ENCODE results near the gene TFRC.

The TFRC gene

DNA sequence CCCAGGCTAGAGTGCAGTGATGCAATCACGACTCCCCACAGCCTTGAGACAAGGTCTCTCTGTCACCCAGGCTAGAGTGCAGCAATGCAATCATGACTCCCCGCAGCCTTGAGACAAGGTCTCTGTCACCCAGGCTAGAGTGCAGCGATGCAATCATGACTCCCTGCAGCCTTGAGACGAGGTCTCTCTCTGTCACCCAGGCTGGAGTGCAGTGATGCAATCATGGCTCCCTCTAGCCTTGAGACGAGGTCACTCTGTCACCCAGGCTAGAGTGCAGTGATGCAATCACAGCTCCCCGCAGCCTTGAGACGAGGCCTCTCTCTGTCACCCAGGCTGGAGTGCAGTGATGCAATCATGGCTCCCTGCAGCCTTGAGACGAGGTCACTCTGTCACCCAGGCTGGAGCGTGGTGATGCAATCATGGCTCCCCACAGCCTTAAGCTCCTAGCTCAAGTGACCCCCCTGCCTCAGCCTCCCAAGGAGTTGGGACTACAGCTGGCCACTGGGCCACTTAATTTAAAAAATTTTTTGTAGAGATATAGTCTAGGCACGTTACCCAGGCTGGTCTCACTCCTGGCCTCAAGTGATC, 26.1 kb downstream of the TFRC start:
- H3K4me3 ChIP-seq: no peak overlapping the region
- no peak for DNase-seq
- intact Hi-C loops (cut with DNase I; ENCODE audit: low total_unique reads): no loop called here
- H3K27ac ChIP-seq: no peak overlapping the region
- TF ChIP-seq, protein P1, sequence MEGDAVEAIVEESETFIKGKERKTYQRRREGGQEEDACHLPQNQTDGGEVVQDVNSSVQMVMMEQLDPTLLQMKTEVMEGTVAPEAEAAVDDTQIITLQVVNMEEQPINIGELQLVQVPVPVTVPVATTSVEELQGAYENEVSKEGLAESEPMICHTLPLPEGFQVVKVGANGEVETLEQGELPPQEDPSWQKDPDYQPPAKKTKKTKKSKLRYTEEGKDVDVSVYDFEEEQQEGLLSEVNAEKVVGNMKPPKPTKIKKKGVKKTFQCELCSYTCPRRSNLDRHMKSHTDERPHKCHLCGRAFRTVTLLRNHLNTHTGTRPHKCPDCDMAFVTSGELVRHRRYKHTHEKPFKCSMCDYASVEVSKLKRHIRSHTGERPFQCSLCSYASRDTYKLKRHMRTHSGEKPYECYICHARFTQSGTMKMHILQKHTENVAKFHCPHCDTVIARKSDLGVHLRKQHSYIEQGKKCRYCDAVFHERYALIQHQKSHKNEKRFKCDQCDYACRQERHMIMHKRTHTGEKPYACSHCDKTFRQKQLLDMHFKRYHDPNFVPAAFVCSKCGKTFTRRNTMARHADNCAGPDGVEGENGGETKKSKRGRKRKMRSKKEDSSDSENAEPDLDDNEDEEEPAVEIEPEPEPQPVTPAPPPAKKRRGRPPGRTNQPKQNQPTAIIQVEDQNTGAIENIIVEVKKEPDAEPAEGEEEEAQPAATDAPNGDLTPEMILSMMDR (IDR thresholded peaks at IDR 0.05): no peak
- no peaks in the 10 kb centered on the region for H3K27me3 ChIP-seq
- H3K4me1 ChIP-seq: no peaks in the 10 kb centered on the region
- H3K36me3 ChIP-seq: peaks cover 75 to 99% (median 88%) of the 10 kb centered on the region in 3 donors
- H3K9me3 ChIP-seq: no peaks in the 10 kb centered on the region

DNA sequence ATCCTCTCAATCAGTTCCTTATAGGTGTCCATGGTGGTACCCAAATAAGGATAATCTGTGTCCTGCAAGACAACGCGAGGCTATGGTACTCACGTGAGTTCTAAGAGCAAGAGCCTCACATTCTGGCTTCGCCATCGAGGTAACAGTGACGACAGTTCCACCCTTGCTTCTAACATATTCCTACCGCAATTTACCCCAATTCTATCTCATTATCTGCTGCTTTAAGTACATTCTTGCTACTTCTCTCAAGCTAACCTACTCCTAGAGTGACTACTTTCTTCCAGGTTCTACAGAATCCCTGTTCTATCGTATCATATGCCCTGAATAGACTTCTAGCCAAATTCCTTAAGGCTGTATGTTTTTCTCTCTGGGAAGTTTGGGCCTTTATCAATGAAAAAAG, 26.6 kb downstream of the TFRC start:
- no peaks in the 10 kb centered on the region for H3K9me3 ChIP-seq
- H3K27ac ChIP-seq: no peak overlapping the region

DNA sequence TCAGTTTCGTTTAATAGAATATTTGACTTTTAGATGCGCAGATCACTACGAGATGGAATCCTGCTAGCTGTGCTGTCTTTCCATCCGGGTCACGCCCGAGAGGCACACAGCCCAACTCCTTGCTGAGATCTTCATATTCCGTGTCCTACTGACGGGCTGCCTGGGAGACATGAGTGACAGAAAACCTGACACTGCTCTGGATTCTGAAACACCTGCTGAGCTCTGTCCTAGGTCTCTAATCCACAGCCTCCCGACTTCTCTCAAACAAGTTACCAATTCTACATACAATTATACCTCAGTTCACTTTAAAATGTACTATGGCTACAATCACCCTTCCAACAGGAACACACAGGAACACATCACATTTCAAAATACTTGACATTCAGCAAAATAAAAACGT, 27.2 kb downstream of the TFRC start:
- intact Hi-C loops (cut with DNase I; ENCODE audit: low total_unique reads): no loop called here

More for the DNA sequence above, 26.6 kb downstream of the TFRC start:
- no peaks in the 10 kb centered on the region for H3K27me3 ChIP-seq
- H3K4me1 ChIP-seq: no peaks in the 10 kb centered on the region
- DNase-seq: no peak
- no peak overlapping the region for H3K4me3 ChIP-seq
- TF ChIP-seq, protein P1 (IDR thresholded peaks at IDR 0.05): no peak
- intact Hi-C loops (cut with DNase I; ENCODE audit: low total_unique reads): no loop called here
- H3K36me3 ChIP-seq: peaks cover 78 to 99% (median 91%) of the 10 kb centered on the region in 3 donors

DNA sequence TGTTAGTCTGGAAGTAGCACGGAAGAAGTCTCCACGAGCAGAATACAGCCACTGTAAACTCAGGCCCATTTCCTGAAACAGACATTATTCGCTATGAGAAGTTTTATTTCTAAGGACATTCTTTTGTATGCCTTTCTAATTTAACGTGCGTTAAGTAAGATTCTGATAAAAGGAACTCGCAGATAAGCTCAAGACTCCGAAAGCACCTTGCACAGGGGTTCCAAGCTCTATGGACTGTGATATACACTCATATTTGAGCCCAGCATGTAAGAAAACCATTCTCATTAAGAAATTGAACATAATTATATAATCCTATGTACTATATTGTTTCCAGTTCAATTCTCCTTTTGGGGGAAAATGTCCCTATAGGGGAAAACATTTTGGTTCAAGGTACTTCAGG, 28.4 kb downstream of the TFRC start:
- TF ChIP-seq, protein P1 (IDR thresholded peaks at IDR 0.05): no peak
- Histone ChIP-seq H3K36me3 (peaks cover 84 to 98% (median 86%) of the 10 kb centered on the region in 3 donors), H3K27me3 (no peaks in the 10 kb centered on the region), H3K4me1 (no peaks in the 10 kb centered on the region), H3K9me3 (no peaks in the 10 kb centered on the region), H3K4me3 (no peak overlapping the region), H3K27ac (no peak overlapping the region)
- intact Hi-C loops (cut with DNase I; ENCODE audit: low total_unique reads): no loop called here
- DNase-seq: no peak

More for the DNA sequence above, 27.2 kb downstream of the TFRC start:
- H3K27ac ChIP-seq: no peak overlapping the region
- DNase-seq: no peak
- no peaks in the 10 kb centered on the region for H3K9me3 ChIP-seq
- H3K36me3 ChIP-seq: peaks cover 84 to 99% (median 90%) of the 10 kb centered on the region in 3 donors
- no peak overlapping the region for H3K4me3 ChIP-seq
- no peaks in the 10 kb centered on the region for H3K4me1 ChIP-seq
- H3K27me3 ChIP-seq: no peaks in the 10 kb centered on the region
- TF ChIP-seq, protein P1 (IDR thresholded peaks at IDR 0.05): no peak

DNA sequence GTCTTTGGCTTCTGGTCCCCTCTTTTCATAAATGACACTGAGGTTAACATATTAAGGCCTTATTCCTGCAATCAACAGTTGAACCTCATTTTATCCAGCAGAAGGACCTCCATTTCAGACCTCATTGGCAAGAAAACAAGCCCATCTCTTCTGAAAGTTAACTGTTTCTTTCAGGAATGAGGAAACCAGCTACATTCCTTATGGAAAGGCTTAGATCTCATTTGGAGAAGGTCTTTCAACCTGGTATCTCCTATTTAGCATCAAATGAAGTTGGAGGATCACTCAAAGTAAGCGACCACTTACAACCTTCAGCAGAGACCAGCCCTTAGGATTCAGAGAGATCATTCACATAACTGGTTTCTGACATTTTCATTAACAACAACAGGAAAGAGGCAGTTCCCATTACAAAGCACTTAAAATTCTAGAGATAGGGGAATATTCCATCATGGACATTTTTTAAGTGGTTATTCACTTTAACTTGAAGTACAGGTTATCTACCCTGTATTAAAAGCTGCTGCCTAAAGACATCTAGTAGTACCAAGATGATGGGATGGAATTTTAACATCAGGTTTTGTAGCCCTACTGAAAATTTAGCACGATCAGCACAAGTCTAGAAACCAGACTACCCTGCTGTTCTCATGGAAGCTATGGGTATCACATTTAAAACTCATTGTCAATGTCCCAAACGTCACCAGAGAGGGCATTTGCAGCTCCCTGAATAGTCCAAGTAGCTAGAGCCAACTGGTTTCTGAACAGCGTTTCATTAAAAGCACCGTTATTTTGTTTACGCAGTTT, 30.4 kb downstream of the TFRC start:
- H3K4me3 ChIP-seq: no peak overlapping the region
- no peaks in the 10 kb centered on the region for H3K27me3 ChIP-seq
- TF ChIP-seq, protein P1 (IDR thresholded peaks at IDR 0.05): no peak
- no peak for DNase-seq
- H3K36me3 ChIP-seq: peaks cover 64 to 78% (median 66%) of the 10 kb centered on the region in 3 donors
- H3K9me3 ChIP-seq: no peaks in the 10 kb centered on the region
- no peaks in the 10 kb centered on the region for H3K4me1 ChIP-seq
- intact Hi-C loops (cut with DNase I; ENCODE audit: low total_unique reads): no loop called here
- no peak overlapping the region for H3K27ac ChIP-seq
